ENCODE results near the gene ILDR1. TPM values are rescaled to one million over a fixed set of nuclear protein-coding genes. Genes with fewer than 3 reads are reported as not detected.

Gene ILDR1
- total and polyA plus RNA-seq, 2 of the 8 experiments (the other 6 are each of a cell fraction or from before 2014, with no cell fraction given): 1.8 TPM

- TF ChIP-seq BCL11A (IDR thresholded peaks at IDR 0.05; ENCODE audit: low read depth in 2 of 2, low read length in 2 of 2) (no peak), MAX (IDR thresholded peaks at IDR 0.05) (peak; percentile 40; the same call in 1 of the 2 replicates), GTF2F1 (IDR thresholded peaks at IDR 0.05; ENCODE audit: borderline replicate concordance, low read depth, low read length) (peak; percentile 23; the same call in 1 of the 2 replicates), CHD1 (IDR thresholded peaks at IDR 0.05; ENCODE audit: low read depth, low read length) (no peak), PHF8 (conservative IDR thresholded peaks at IDR 0.05; ENCODE audit: low read depth, low read length) (peak; percentile 75), ATF3 (IDR thresholded peaks at IDR 0.05; ENCODE audit: insufficient read depth, low read depth, low read length) (no peak), RBBP5 (IDR thresholded peaks at IDR 0.05; ENCODE audit: borderline replicate concordance, low read depth, low read length) (no peak), SP1 (IDR thresholded peaks at IDR 0.05; ENCODE audit: low read depth, low read length) (no peak), SAP30 (IDR thresholded peaks at IDR 0.05; ENCODE audit: insufficient read depth, insufficient replicate concordance, low read length) (no peak), NANOG (IDR thresholded peaks at IDR 0.05; ENCODE audit: insufficient read depth, low read depth, low read length, poor library complexity, severe bottlenecking) (no peak), YY1 (IDR thresholded peaks at IDR 0.05; ENCODE audit: low read depth, low read length) (peak; percentile 70; the same call in 1 of the 2 replicates), POU5F1 (IDR thresholded peaks at IDR 0.05; ENCODE audit: low read depth, low read length) (no peak), HDAC2 (IDR thresholded peaks at IDR 0.05; ENCODE audit: borderline replicate concordance in 1 of 2, low read depth in 2 of 2, low read length in 2 of 2) (peak; percentile 35 to 57; a peak in 2 of 4 replicates)
Observed at GRCh38 chr3:122021811-122022401, at the start of gene ILDR1 (continued).

All from H1 (cell line).